Mesendoderm (in vitro differentiated cells): Measurements from ENCODE around the gene NT5C2.

Experiments
- DNase-seq: peaks from one replicate; pipeline ENCODE4 v3.0.0; 2013
- H2AK5ac ChIP-seq: 2 replicates; pipeline ENCODE4 v1.6.1; 2013; ENCODE audit warnings: low read length, inconsistent platforms
- H2BK120ac ChIP-seq: 2 replicates; pipeline ENCODE4 v1.6.1; 2013; ENCODE audit warnings: low read depth, mild to moderate bottlenecking, low read length, moderate library complexity, mixed read lengths
- H2BK15ac ChIP-seq: replicated peaks from 2 replicates; pipeline ENCODE4 v1.6.1; 2013; ENCODE audit warnings: low read depth, mild to moderate bottlenecking, moderate library complexity
- H2BK5ac ChIP-seq: 2 replicates; pipeline ENCODE4 v1.6.1; 2013; ENCODE audit warnings: low read length, inconsistent platforms
- H3K18ac ChIP-seq: 2 replicates; pipeline ENCODE4 v1.6.1; 2013; ENCODE audit warnings: mild to moderate bottlenecking, low read length, mixed read lengths
- H3K23ac ChIP-seq: one replicate; pipeline ENCODE4 v1.6.1; 2013; ENCODE audit warnings: low read length
- H3K27ac ChIP-seq: 2 replicates; pipeline ENCODE4 v1.5.1; 2013; ENCODE audit warnings: low read depth, mild to moderate bottlenecking, inconsistent platforms, low read length, moderate library complexity
- H3K27me3 ChIP-seq: 2 replicates; pipeline ENCODE4 v1.6.1; 2013; ENCODE audit warnings: low read length, control low read depth, mild to moderate bottlenecking, inconsistent platforms; ENCODE audit not compliant: insufficient read depth, poor library complexity
- H3K36me3 ChIP-seq: 2 replicates; pipeline ENCODE4 v1.6.1; 2013; ENCODE audit warnings: low read length, inconsistent platforms; ENCODE audit not compliant: control insufficient read depth, insufficient read depth
- H3K4ac ChIP-seq: one replicate; pipeline ENCODE4 v1.6.1; 2013; ENCODE audit warnings: low read depth, mild to moderate bottlenecking, low read length, moderate library complexity
- H3K4me1 ChIP-seq: 2 replicates; pipeline ENCODE4 v1.6.1; 2013; ENCODE audit warnings: low read depth, low read length, inconsistent platforms; ENCODE audit not compliant: control insufficient read depth
- H3K4me2 ChIP-seq: 2 replicates; pipeline ENCODE4 v1.6.1; 2013; ENCODE audit warnings: low read length
- H3K4me3 ChIP-seq: 2 replicates; pipeline ENCODE4 v1.5.1; 2013; ENCODE audit warnings: mild to moderate bottlenecking, low read length
- H3K56ac ChIP-seq: one replicate; pipeline ENCODE4 v1.6.1; 2013; ENCODE audit warnings: low read length
- H3K79me1 ChIP-seq: 2 replicates; pipeline ENCODE4 v1.6.1; 2013; ENCODE audit warnings: low read length, inconsistent platforms
- H3K79me2 ChIP-seq: 2 replicates; pipeline ENCODE4 v1.6.1; 2013; ENCODE audit warnings: mild to moderate bottlenecking, low read length; ENCODE audit not compliant: control insufficient read depth, insufficient read depth
- H3K9ac ChIP-seq: 2 replicates; pipeline ENCODE4 v1.6.1; 2013; ENCODE audit warnings: low read length, inconsistent platforms
- H4K5ac ChIP-seq: one replicate; pipeline ENCODE4 v1.6.1; 2013; ENCODE audit warnings: low read length
- H4K8ac ChIP-seq: one replicate; pipeline ENCODE4 v1.6.1; 2013; ENCODE audit warnings: low read depth, mild to moderate bottlenecking, control low read depth, low read length, moderate library complexity
- WGBS: extraction: QIAGEN DNeasy Blood & Tissue Kit; methylation state at CpG from one replicate; pipeline ENCODE4 v1.1.7; 2013; ENCODE audit warnings: low lambda C conversion rate, missing lambda C conversion rate; ENCODE audit not compliant: insufficient coverage; ENCODE audit errors: extremely low coverage; 5-methylcytosine and 5-hydroxymethylcytosine counted together

Gene NT5C2

GRCh38 chr10:103042908-103043307 is 150.2 kb downstream of the NT5C2 start:
- Histone ChIP-seq H3K9ac (no peak overlapping the region), H2BK15ac (no peak overlapping the region), H4K5ac (no peak overlapping the region), H3K4ac (no peak overlapping the region), H2AK5ac (no peak overlapping the region), H3K4me3 (no peak overlapping the region), H3K27ac (no peak overlapping the region), H3K56ac (no peak overlapping the region), H3K79me1 (no peaks in the 10 kb centered on the region), H4K8ac (no peak overlapping the region), H3K27me3 (no peaks in the 10 kb centered on the region), H3K18ac (no peak overlapping the region), H3K4me1 (peaks cover 4% of the 10 kb centered on the region), H3K23ac (no peak overlapping the region), H2BK5ac (no peak overlapping the region), H3K4me2 (no peak overlapping the region), H2BK120ac (no peak overlapping the region), H3K79me2 (no peaks in the 10 kb centered on the region), H3K36me3 (no peaks in the 10 kb centered on the region)
- no CpG with 5 or more reads among the region's 7 CpGs for WGBS
- no peak for DNase-seq

- Histone ChIP-seq H3K4me1 (peaks cover 4% of the 10 kb centered on the region), H3K4me2 (no peak overlapping the region), H3K36me3 (no peaks in the 10 kb centered on the region), H3K79me1 (no peaks in the 10 kb centered on the region), H3K56ac (no peak overlapping the region), H2BK15ac (no peak overlapping the region), H3K27me3 (no peaks in the 10 kb centered on the region), H2BK5ac (no peak overlapping the region), H4K8ac (no peak overlapping the region), H2AK5ac (no peak overlapping the region), H3K27ac (no peak overlapping the region), H3K18ac (no peak overlapping the region), H3K9ac (no peak overlapping the region), H3K79me2 (no peaks in the 10 kb centered on the region), H3K4me3 (no peak overlapping the region), H3K23ac (no peak overlapping the region), H3K4ac (no peak overlapping the region), H4K5ac (no peak overlapping the region), H2BK120ac (no peak overlapping the region)
- no CpG with 5 or more reads among the region's 5 CpGs for WGBS
- DNase-seq: peak; percentile 32
Measured at GRCh38 chr10:103042129-103042528, 150.9 kb downstream of the NT5C2 start.

GRCh38 chr10:103041391-103041790 is 151.7 kb downstream of the NT5C2 start:
- WGBS: no CpG with 5 or more reads among the region's 6 CpGs
- Histone ChIP-seq H2BK5ac (no peak overlapping the region), H3K36me3 (no peaks in the 10 kb centered on the region), H3K79me2 (no peaks in the 10 kb centered on the region), H3K79me1 (no peaks in the 10 kb centered on the region), H2BK15ac (no peak overlapping the region), H3K18ac (no peak overlapping the region), H3K4me1 (peaks cover 4% of the 10 kb centered on the region), H3K4me2 (no peak overlapping the region), H3K27ac (no peak overlapping the region), H3K9ac (no peak overlapping the region), H3K56ac (no peak overlapping the region), H3K4me3 (no peak overlapping the region), H4K8ac (no peak overlapping the region), H4K5ac (no peak overlapping the region), H3K27me3 (no peaks in the 10 kb centered on the region), H3K4ac (no peak overlapping the region), H2BK120ac (no peak overlapping the region), H3K23ac (no peak overlapping the region), H2AK5ac (no peak overlapping the region)
- DNase-seq: no peak

- Histone ChIP-seq H3K79me2 (no peaks in the 10 kb centered on the region), H3K9ac (no peak overlapping the region), H3K18ac (no peak overlapping the region), H3K23ac (no peak overlapping the region), H3K36me3 (no peaks in the 10 kb centered on the region), H3K4me3 (no peak overlapping the region), H3K27ac (no peak overlapping the region), H3K79me1 (no peaks in the 10 kb centered on the region), H3K27me3 (no peaks in the 10 kb centered on the region), H2BK5ac (no peak overlapping the region), H3K4me1 (peaks cover 8% of the 10 kb centered on the region), H2BK15ac (no peak overlapping the region), H4K5ac (no peak overlapping the region), H3K4ac (no peak overlapping the region), H3K56ac (no peak overlapping the region), H3K4me2 (no peak overlapping the region), H2AK5ac (no peak overlapping the region), H4K8ac (no peak overlapping the region), H2BK120ac (no peak overlapping the region)
- no peak for DNase-seq
- no CpG with 5 or more reads among the region's 4 CpGs for WGBS
Measured at GRCh38 chr10:103040418-103040817, 152.7 kb downstream of the NT5C2 start.

GRCh38 chr10:103038570-103038969 is 154.5 kb downstream of the NT5C2 start:
- H3K79me2 ChIP-seq: no peaks in the 10 kb centered on the region
- H3K27ac ChIP-seq: no peak overlapping the region
- H3K36me3 ChIP-seq: no peaks in the 10 kb centered on the region
- H3K9ac ChIP-seq: no peak overlapping the region
- H3K4ac ChIP-seq: no peak overlapping the region
- no peak overlapping the region for H3K23ac ChIP-seq
- no peak overlapping the region for H3K56ac ChIP-seq
- H2BK120ac ChIP-seq: no peak overlapping the region
- no peak overlapping the region for H2AK5ac ChIP-seq
- no peak overlapping the region for H4K5ac ChIP-seq
- no CpG with 5 or more reads among the region's 2 CpGs for WGBS
- H3K27me3 ChIP-seq: no peaks in the 10 kb centered on the region
- H3K18ac ChIP-seq: no peak overlapping the region
- no peak overlapping the region for H3K4me2 ChIP-seq
- no peak overlapping the region for H2BK15ac ChIP-seq
- H3K79me1 ChIP-seq: no peaks in the 10 kb centered on the region
- H3K4me1 ChIP-seq: peaks cover 6% of the 10 kb centered on the region
- DNase-seq: no peak
- H2BK5ac ChIP-seq: no peak overlapping the region
- H4K8ac ChIP-seq: no peak overlapping the region
- H3K4me3 ChIP-seq: no peak overlapping the region
